H1 (cell line): ENCODE results near the gene CTDP1. TPM values are rescaled to one million over a fixed set of nuclear protein-coding genes. Genes with fewer than 3 reads are reported as not detected.
A peak's percentile ranks its signal among the peaks of the same experiment; 100 is the strongest.

Experiments
- CTCF ChIA-PET: fragments of 300-600 bp; sonication (Branson Sonifier 250); formaldehyde crosslinking; loops from one replicate; lab custom pipeline; 2021; ENCODE audit not compliant: partially characterized antibody; lab: Charles Lee
- POLR2A ChIA-PET: fragments of 300-600 bp; sonication (Branson Sonifier 250); formaldehyde crosslinking; loops from one replicate; lab custom pipeline; 2021; ENCODE audit warnings: inconsistent platforms; ENCODE audit not compliant: partially characterized antibody; lab: Charles Lee
- DNase-seq, 2 experiments: peaks; one replicate each; pipeline versions ENCODE4 v3.0.0 to v3.0.0-alpha.2; 2010 to 2022; ENCODE audit warnings: low spot score in 2 of 2, low read depth in 1 of 2, mixed read lengths in 1 of 2
- FAIRE-seq: peaks from 2 replicates; lab custom pipeline; 2011; peaks lifted over from hg19 to GRCh38; lab: Jason Lieb, UNC
- H2AFZ ChIP-seq: 2 replicates; pipeline ENCODE4 v1.8.1; 2012; ENCODE audit warnings: low read length, inconsistent platforms
- H2AK5ac ChIP-seq: 2 replicates; pipeline ENCODE4 v1.6.1; 2013; ENCODE audit warnings: low read depth, low read length
- H2BK120ac ChIP-seq: replicated peaks from 2 replicates; pipeline ENCODE3; 2013; ENCODE audit warnings: low read depth, low read length, inconsistent platforms
- H2BK12ac ChIP-seq: 2 replicates; pipeline ENCODE4 v1.6.1; 2013; ENCODE audit warnings: low read depth, low read length
- H2BK15ac ChIP-seq: 2 replicates; pipeline ENCODE4 v1.6.1; 2013; ENCODE audit warnings: low read length
- H2BK20ac ChIP-seq: 2 replicates; pipeline ENCODE4 v1.6.1; 2013; ENCODE audit warnings: low read length
- H2BK5ac ChIP-seq: 2 replicates; pipeline ENCODE4 v1.6.1; 2013; ENCODE audit warnings: low read depth, low read length
- H3K14ac ChIP-seq: 2 replicates; pipeline ENCODE4 v1.6.1; 2013; ENCODE audit warnings: inconsistent platforms; ENCODE audit not compliant: insufficient read length
- H3K18ac ChIP-seq: 2 replicates; pipeline ENCODE4 v1.6.1; 2013; ENCODE audit warnings: low read length; ENCODE audit errors: extremely low read depth
- H3K23ac ChIP-seq: 2 replicates; pipeline ENCODE4 v1.6.1; 2013; ENCODE audit warnings: inconsistent platforms; ENCODE audit not compliant: insufficient read length
- H3K23me2 ChIP-seq: 2 replicates; pipeline ENCODE4 v1.6.1; 2013; ENCODE audit warnings: low read depth, low read length
- H3K27ac ChIP-seq: 2 replicates; pipeline ENCODE4 v1.6.1; 2011; ENCODE audit warnings: low read depth, low read length, inconsistent platforms
- H3K27me3 ChIP-seq, 4 experiments: replicated peaks in 1 of 4; 1 replicate in 1 of 4; 2 replicates in 3 of 4; pipeline versions ENCODE4 v1.6.1 to v1.8.1; 2011 to 2013; ENCODE audit warnings: low read length in 3 of 4, mild to moderate bottlenecking in 3 of 4, inconsistent platforms in 2 of 4, mixed read lengths in 2 of 4, moderate library complexity in 1 of 4; ENCODE audit not compliant: control insufficient read depth in 3 of 4, insufficient read depth in 3 of 4; ENCODE audit errors: extremely low read depth in 1 of 4
- H3K36me3 ChIP-seq, 4 experiments: 2 replicates each; pipeline versions ENCODE4 v1.6.1 to v1.8.1; 2011 to 2013; ENCODE audit warnings: mild to moderate bottlenecking in 4 of 4, low read length in 3 of 4, moderate library complexity in 2 of 4, control low read depth in 1 of 4, inconsistent platforms in 1 of 4; ENCODE audit not compliant: insufficient read depth in 4 of 4, control insufficient read depth in 2 of 4
- H3K4ac ChIP-seq: replicated peaks from 2 replicates; pipeline ENCODE3; 2013; ENCODE audit warnings: low read length, low read depth, mixed read lengths, inconsistent platforms; ENCODE audit not compliant: insufficient read length
- H3K4me1 ChIP-seq, 4 experiments: replicated peaks in 1 of 4; 1 replicate in 1 of 4; 2 replicates in 3 of 4; pipeline versions ENCODE4 v1.6.1 to v1.8.1; 2011 to 2013; ENCODE audit warnings: low read length in 3 of 4, inconsistent platforms in 2 of 4, mixed read lengths in 1 of 4; ENCODE audit not compliant: insufficient read depth in 4 of 4, control insufficient read depth in 3 of 4
- H3K4me2 ChIP-seq, 2 experiments: 2 replicates each; pipeline versions ENCODE4 v1.6.1 to v1.8.1; 2011 to 2013; ENCODE audit warnings: low read depth in 2 of 2, low read length in 2 of 2, control low read depth in 1 of 2, inconsistent platforms in 1 of 2, mild to moderate bottlenecking in 1 of 2; ENCODE audit not compliant: insufficient read depth in 1 of 2
- H3K4me3 ChIP-seq, 4 experiments: fragments of 200-600, 300-600 bp in 1 of 4; sonication (generic), shearing (Covaris generic), sonication (Bioruptor Twin) in 1 of 4; 2 replicates each; pipeline versions ENCODE4 v1.5.1 to v1.8.1; 2011 to 2016; ENCODE audit warnings: low read length in 4 of 4, low read depth in 3 of 4, control low read depth in 2 of 4, inconsistent platforms in 2 of 4, mild to moderate bottlenecking in 2 of 4, mixed read lengths in 1 of 4, moderate library complexity in 1 of 4; ENCODE audit not compliant: insufficient read depth in 2 of 4; ENCODE audit errors: extremely low read depth in 1 of 4
- H3K56ac ChIP-seq: replicated peaks from 2 replicates; pipeline ENCODE3; 2013; ENCODE audit warnings: low read depth, mild to moderate bottlenecking, mixed read lengths, low read length, inconsistent platforms; ENCODE audit not compliant: insufficient read length
- H3K79me1 ChIP-seq: 2 replicates; pipeline ENCODE4 v1.6.1; 2013; ENCODE audit warnings: low read depth, low read length, control low read depth
- H3K79me2 ChIP-seq, 2 experiments: 2 replicates each; pipeline versions ENCODE4 v1.6.1 to v1.8.1; 2012 to 2013; ENCODE audit warnings: low read length in 2 of 2, mild to moderate bottlenecking in 2 of 2, inconsistent platforms in 1 of 2; ENCODE audit not compliant: insufficient read depth in 2 of 2, control insufficient read depth in 1 of 2
- H3K9ac ChIP-seq, 4 experiments: replicated peaks in 1 of 4; 1 replicate in 1 of 4; 2 replicates in 3 of 4; pipeline versions ENCODE4 v1.6.1 to v1.8.1; 2011 to 2013; ENCODE audit warnings: low read depth in 3 of 4, low read length in 3 of 4, control low read depth in 2 of 4, mild to moderate bottlenecking in 2 of 4, moderate library complexity in 2 of 4, inconsistent platforms in 1 of 4; ENCODE audit errors: extremely low read depth in 1 of 4
- H3K9me3 ChIP-seq, 2 experiments: 2 replicates each; pipeline versions ENCODE4 v1.6.1 to v1.8.1; 2012 to 2013; ENCODE audit warnings: mild to moderate bottlenecking in 2 of 2, moderate library complexity in 2 of 2, control low read depth in 1 of 2, inconsistent platforms in 1 of 2, low read depth in 1 of 2, low read length in 1 of 2, mixed read lengths in 1 of 2; ENCODE audit not compliant: insufficient read depth in 2 of 2
- H4K20me1 ChIP-seq, 2 experiments: replicated peaks in 1 of 2; 2 replicates each; pipeline versions ENCODE3 to v1.8.1; 2011 to 2013; ENCODE audit warnings: inconsistent platforms in 2 of 2, low read length in 2 of 2, mild to moderate bottlenecking in 1 of 2; ENCODE audit not compliant: insufficient read depth in 2 of 2, control insufficient read depth in 1 of 2
- H4K5ac ChIP-seq: 2 replicates; pipeline ENCODE4 v1.6.1; 2013; ENCODE audit warnings: low read length, low read depth, mixed read lengths, inconsistent platforms; ENCODE audit not compliant: insufficient read length
- H4K8ac ChIP-seq: 2 replicates; pipeline ENCODE4 v1.8.0; 2013; ENCODE audit warnings: mild to moderate bottlenecking, moderate library complexity, low read length, inconsistent platforms; ENCODE audit not compliant: insufficient read depth; ENCODE audit errors: extremely low read depth
- H4K91ac ChIP-seq: replicated peaks from 2 replicates; pipeline ENCODE3; 2013; ENCODE audit warnings: low read length, mixed read lengths, inconsistent platforms; ENCODE audit not compliant: insufficient read length
- ASH2L ChIP-seq: fragments of 200-600, 300-600 bp; sonication (generic); IDR thresholded peaks from one replicate; pipeline ENCODE4 v1.7.1; 2017; ENCODE audit warnings: low read length
- CEBPB ChIP-seq: IDR thresholded peaks from 2 replicates; pipeline ENCODE4 v1.6.1; 2012; ENCODE audit warnings: low read depth, low read length
- CHD1 ChIP-seq: IDR thresholded peaks from 2 replicates; pipeline ENCODE4 v1.6.1; 2012; ENCODE audit warnings: low read depth, low read length, improper control_type of control experiment
- EZH2 ChIP-seq: fragments of 200-600 bp; sonication (generic); IDR thresholded peaks from 2 replicates; pipeline ENCODE4 v1.7.1; 2012; ENCODE audit warnings: low read depth, mild to moderate bottlenecking, moderate library complexity, low read length, inconsistent platforms; ENCODE audit not compliant: severe bottlenecking
- PHF8 ChIP-seq: fragments of 200-600 bp; sonication (generic); conservative IDR thresholded peaks from 2 replicates; pipeline ENCODE4 v1.7.1; 2012; ENCODE audit warnings: low read depth, mild to moderate bottlenecking, inconsistent platforms, low read length, moderate library complexity
- POU5F1 ChIP-seq: IDR thresholded peaks from 2 replicates; pipeline ENCODE4 v1.6.1; 2011; ENCODE audit warnings: low read depth, mild to moderate bottlenecking, low read length, moderate library complexity
- SP1 ChIP-seq: IDR thresholded peaks from 2 replicates; pipeline ENCODE4 v1.6.1; 2011; ENCODE audit warnings: low read depth, low read length
- SP4 ChIP-seq: IDR thresholded peaks from 2 replicates; pipeline ENCODE4 v1.6.1; 2012; ENCODE audit warnings: low read length, inconsistent platforms
- SRF ChIP-seq: IDR thresholded peaks from 2 replicates; pipeline ENCODE4 v1.6.1; 2011; ENCODE audit warnings: mild to moderate bottlenecking, low read depth, low read length, moderate library complexity
- TAF7 ChIP-seq: optimal IDR thresholded peaks from 2 replicates; pipeline ENCODE3; 2011; ENCODE audit warnings: low read depth, mild to moderate bottlenecking, inconsistent platforms, low read length, moderate library complexity, borderline replicate concordance
- WGBS, 2 experiments: shearing (Covaris generic) in 1 of 2; methylation state at CpG; one replicate each; pipeline versions ENCODE4 v1.1.6 to v1.1.7; 2013 to 2015; ENCODE audit warnings: low lambda C conversion rate in 2 of 2, mixed read lengths in 2 of 2, inconsistent platforms in 1 of 2, low coverage in 1 of 2, missing lambda C conversion rate in 1 of 2; ENCODE audit not compliant: insufficient replicate concordance in 2 of 2, insufficient coverage in 1 of 2, insufficient read length in 1 of 2; ENCODE audit errors: extremely low coverage in 1 of 2, missing lambda C conversion rate in 1 of 2; 5-methylcytosine and 5-hydroxymethylcytosine counted together
- polyA plus RNA-seq, 7 experiments: library from polyadenylated mRNA; depleted of rRNA in 3 of 7; stranded (reverse) in 5 of 7; unstranded in 2 of 7; fragments of >200 nt in 5 of 7; fragments of 200-250 nt in 2 of 7; gene quantifications; 1 replicate in 5 of 7; 2 replicates in 1 of 7; 4 replicates in 1 of 7; pipeline versions ENCODE4 v1.2.1 to v1.2.3, GENCODE V29; 2011 to 2013; ENCODE audit warnings: missing spikeins in 2 of 7, mixed read lengths in 2 of 7
- total RNA-seq: library from RNA; stranded (reverse); fragmentation: NEBNext Ultra II Directional; extraction: Animal tissue kit (Norgen Biotek cat#: 25700); gene quantifications from 2 replicates; pipeline ENCODE4 v1.2.1, GENCODE V29; 2021

The CTDP1 gene
- total and polyA plus RNA-seq, 2 of the 8 experiments (the other 6 are each of a cell fraction or from before 2014, with no cell fraction given), result 16.6 to 37.0 TPM

GRCh38 chr18:79789091-79789891, 109.7 kb downstream of the CTDP1 start:
- Histone ChIP-seq H3K14ac (no peak overlapping the region), H2BK20ac (peak overlapping the region; percentile 82; the same call in 1 of the 2 replicates), H3K18ac (no peak overlapping the region), H3K4me1 (peaks cover 0 to 5% (median 1%) of the 10 kb centered on the region in 4 experiments; a peak in 2 of 7 replicates), H3K79me2 (no peaks in the 10 kb centered on the region), H2AFZ (no peak overlapping the region), H2BK120ac (peak overlapping the region; percentile 71), H3K79me1 (peaks cover 4% of the 10 kb centered on the region; the same call in 1 of the 2 replicates), H3K23me2 (peaks cover 8% of the 10 kb centered on the region), H3K27ac (no peak overlapping the region), H2BK5ac (0 out of 2 replicates have a peak overlapping the region, but pooled peaks have one; percentile 7), H3K9me3 (no peaks in the 10 kb centered on the region; a peak in 1 of 4 replicates), H3K56ac (no peak overlapping the region), H4K91ac (peak overlapping the region; percentile 64), H3K23ac (no peak overlapping the region), H4K20me1 (peaks cover 0 to 5% of the 10 kb centered on the region in 2 experiments), H3K4me2 (peak overlapping the region; percentile 55 to 76), H3K4me3 (no peak overlapping the region; a peak in 1 of 8 replicates), H2BK12ac (peak overlapping the region; percentile 29; the same call in 1 of the 2 replicates), H2AK5ac (peak overlapping the region; percentile 40; the same call in 1 of the 2 replicates), H3K4ac (peak overlapping the region; percentile 97), H3K36me3 (no peaks in the 10 kb centered on the region; a peak in 1 of 8 replicates), H4K5ac (no peak overlapping the region), H3K9ac (no peak overlapping the region; a peak in 1 of 7 replicates), H4K8ac (no peak overlapping the region), H3K27me3 (peaks cover 19 to 44% (median 39%) of the 10 kb centered on the region in 4 experiments), H2BK15ac (no peak overlapping the region)
- DNase-seq (peak in 1 of 2 experiments; percentile 45), FAIRE-seq (no peak)
- TF ChIP-seq CEBPB, result no peak
- TF ChIP-seq ASH2L, result no peak
- no peak for TF ChIP-seq SP4
- TF ChIP-seq SRF, result no peak
- TF ChIP-seq PHF8, result no peak
- no peak for TF ChIP-seq SP1
- TF ChIP-seq CHD1, result no peak
- no peak for TF ChIP-seq TAF7
- TF ChIP-seq POU5F1, result no peak
- no peak for TF ChIP-seq EZH2
- 92% methylated on average over 51 of the region's 54 CpGs; no CpG with 5 or more reads in 1 of the 2 experiments for WGBS, 2 experiments
- CTCF ChIA-PET, result no interaction called here
- POLR2A ChIA-PET, result no interaction called here
